HG03039 (cell line): ENCODE results near the gene PCSK6.

Experiments
- ATAC-seq: cut with Tn5 transposase; IDR thresholded peaks from one replicate; pipeline ENCODE4 v1.9.1; 2021; ENCODE audit warnings: mild to moderate bottlenecking, moderate library complexity; ENCODE audit not compliant: unreplicated experiment

Gene PCSK6

GRCh38 chr15:101483462-101483861 is 6.0 kb downstream of the PCSK6 start:
- ATAC-seq = no peak

GRCh38 chr15:101482526-101483371 is 6.8 kb downstream of the PCSK6 start:
- no peak for ATAC-seq

- ATAC-seq = no peak
Observed at GRCh38 chr15:101481917-101482525, 7.5 kb downstream of the PCSK6 start.

GRCh38 chr15:101481381-101481705 is 8.2 kb downstream of the PCSK6 start:
- ATAC-seq = no peak

- ATAC-seq = no peak
Observed at GRCh38 chr15:101480613-101481380, 8.7 kb downstream of the PCSK6 start.

- ATAC-seq = no peak
Observed at GRCh38 chr15:101479851-101480612, 9.5 kb downstream of the PCSK6 start.

GRCh38 chr15:101479342-101479845 is 10.1 kb downstream of the PCSK6 start:
- ATAC-seq = no peak

- ATAC-seq = no peak
Observed at GRCh38 chr15:101478701-101479341, 10.7 kb downstream of the PCSK6 start.

- no peak for ATAC-seq
Observed at GRCh38 chr15:101477851-101478362, 11.6 kb downstream of the PCSK6 start.

GRCh38 chr15:101476756-101477155 is 12.8 kb downstream of the PCSK6 start:
- ATAC-seq = no peak

- ATAC-seq = no peak
Observed at GRCh38 chr15:101474983-101475382, 14.5 kb downstream of the PCSK6 start.

- no peak for ATAC-seq
Observed at GRCh38 chr15:101474233-101474632, 15.3 kb downstream of the PCSK6 start.

GRCh38 chr15:101472033-101472432 is 17.5 kb downstream of the PCSK6 start:
- no peak for ATAC-seq

GRCh38 chr15:101470548-101471239 is 18.8 kb downstream of the PCSK6 start:
- no peak for ATAC-seq

- no peak for ATAC-seq
Observed at GRCh38 chr15:101469520-101470288, 19.8 kb downstream of the PCSK6 start.

- no peak for ATAC-seq
Observed at GRCh38 chr15:101466188-101466587, 23.3 kb downstream of the PCSK6 start.

- ATAC-seq = no peak
Observed at GRCh38 chr15:101464999-101465669, 24.4 kb downstream of the PCSK6 start.

GRCh38 chr15:101464256-101464998 is 25.1 kb downstream of the PCSK6 start:
- ATAC-seq = no peak
